ENCODE data around the gene STAP1.

The STAP1 gene

GRCh38 chr4:67575232-67576058 is 16.9 kb downstream of the STAP1 start:
- DNase-seq (ENCODE audit: low read depth), result no peak
- H3K4me3 ChIP-seq (ENCODE audit: low read length), result no peak overlapping the region

GRCh38 chr4:67576059-67576466 is 17.5 kb downstream of the STAP1 start:
- DNase-seq (ENCODE audit: low read depth), result no peak
- no peak for TF ChIP-seq CTCF (conservative IDR thresholded peaks at IDR 0.05; ENCODE audit: low read length)
- no peak overlapping the region for H3K4me3 ChIP-seq (ENCODE audit: low read length)

More at GRCh38 chr4:67575232-67576058, 16.9 kb downstream of the STAP1 start:
- TF ChIP-seq CTCF (conservative IDR thresholded peaks at IDR 0.05; ENCODE audit: low read length), result no peak

GRCh38 chr4:67576538-67576937 is 18.0 kb downstream of the STAP1 start:
- no peak overlapping the region for H3K4me3 ChIP-seq (ENCODE audit: low read length)
- TF ChIP-seq CTCF (conservative IDR thresholded peaks at IDR 0.05; ENCODE audit: low read length), result no peak
- no peak for DNase-seq (ENCODE audit: low read depth)

- TF ChIP-seq CTCF (conservative IDR thresholded peaks at IDR 0.05; ENCODE audit: low read length), result no peak
- no peak overlapping the region for H3K4me3 ChIP-seq (ENCODE audit: low read length)
- DNase-seq (ENCODE audit: low read depth), result no peak
Measured at GRCh38 chr4:67580577-67580976, 22.1 kb downstream of the STAP1 start.

GRCh38 chr4:67581208-67581857 is 22.8 kb downstream of the STAP1 start:
- no peak for TF ChIP-seq CTCF (conservative IDR thresholded peaks at IDR 0.05; ENCODE audit: low read length)
- H3K4me3 ChIP-seq (ENCODE audit: low read length), result no peak overlapping the region
- DNase-seq (ENCODE audit: low read depth), result no peak

- H3K4me3 ChIP-seq (ENCODE audit: low read length), result no peak overlapping the region
- no peak for TF ChIP-seq CTCF (conservative IDR thresholded peaks at IDR 0.05; ENCODE audit: low read length)
- DNase-seq (ENCODE audit: low read depth), result no peak
Measured at GRCh38 chr4:67581913-67582312, 23.4 kb downstream of the STAP1 start.

- no peak for DNase-seq (ENCODE audit: low read depth)
- TF ChIP-seq CTCF (conservative IDR thresholded peaks at IDR 0.05; ENCODE audit: low read length), result no peak
Measured at GRCh38 chr4:67584496-67584895, 26.0 kb downstream of the STAP1 start.

More at GRCh38 chr4:67584496-67584895, 26.0 kb downstream of the STAP1 start:
- H3K4me3 ChIP-seq (ENCODE audit: low read length), result no peak overlapping the region
